Ramos (cell line): ENCODE data around the gene BAG3.
"Not testable (repeated sequence)": the region's sequence is repeated elsewhere in the genome, so short reads cannot be mapped to it uniquely, and the experiment has no call there.

Source experiments
- in situ Hi-C: fragments of 300-500 bp; cut with MboI; formaldehyde crosslinking; loops from one replicate; pipeline ENCODE4 v1.14.3; 2022; ENCODE audit warnings: low sequenced_read_pairs; ENCODE audit not compliant: unreplicated experiment

BAG3 gene

GRCh38 chr10:119687192-119688032 is 36.2 kb downstream of the BAG3 start:
- in situ Hi-C loops: loop anchor here (25.0 kb wide), 1 partner anchor 650 kb away; no protein-coding TSS in a partner anchor

GRCh38 chr10:119688033-119688508 is 36.9 kb downstream of the BAG3 start:
- in situ Hi-C loops: loop anchor here (25.0 kb wide), 1 partner anchor 649 kb away; no protein-coding TSS in a partner anchor

- in situ Hi-C loops: loop anchor here (25.0 kb wide), 1 partner anchor 648 kb away; no protein-coding TSS in a partner anchor
These were observed 37.9 kb downstream of the BAG3 start for GRCh38 chr10:119689016-119689580.

GRCh38 chr10:119691726-119692125 is 40.5 kb downstream of the BAG3 start:
- in situ Hi-C loops: loop anchor here (10.0 to 25.0 kb wide), 2 partner anchors 163 to 646 kb away; no protein-coding TSS in a partner anchor

- in situ Hi-C loops: loop anchor here (10.0 to 25.0 kb wide), 2 partner anchors 161 to 644 kb away; no protein-coding TSS in a partner anchor
These were observed 42.2 kb downstream of the BAG3 start for GRCh38 chr10:119693262-119693957.

GRCh38 chr10:119694608-119695007 is 43.4 kb downstream of the BAG3 start:
- in situ Hi-C loops: loop anchor here (10.0 to 25.0 kb wide), 2 partner anchors 160 to 643 kb away; no protein-coding TSS in a partner anchor

GRCh38 chr10:119700321-119700954 is 49.3 kb downstream of the BAG3 start:
- in situ Hi-C loops: no loop called here

- in situ Hi-C loops: no loop called here
These were observed 50.7 kb downstream of the BAG3 start for GRCh38 chr10:119701861-119702260.

- in situ Hi-C loops: no loop called here
These were observed 51.4 kb downstream of the BAG3 start for GRCh38 chr10:119702583-119702982.

GRCh38 chr10:119703903-119704508 is 52.8 kb downstream of the BAG3 start:
- in situ Hi-C loops: no loop called here

GRCh38 chr10:119705434-119705831 is 54.3 kb downstream of the BAG3 start:
- in situ Hi-C loops: no loop called here

GRCh38 chr10:119706521-119707278 is 55.5 kb downstream of the BAG3 start:
- in situ Hi-C loops: no loop called here

GRCh38 chr10:119707331-119707730 is 56.2 kb downstream of the BAG3 start:
- in situ Hi-C loops: not testable (repeated sequence)

- in situ Hi-C loops: not testable (repeated sequence)
These were observed 59.8 kb downstream of the BAG3 start for GRCh38 chr10:119710935-119711334.

GRCh38 chr10:119713744-119714483 is 62.7 kb downstream of the BAG3 start:
- in situ Hi-C loops: no loop called here

- in situ Hi-C loops: no loop called here
These were observed 63.3 kb downstream of the BAG3 start for GRCh38 chr10:119714484-119714816.

GRCh38 chr10:119715628-119716505 is 64.7 kb downstream of the BAG3 start:
- in situ Hi-C loops: no loop called here
